Right cardiac atrium (tissue), 5 donors: Measurements from ENCODE around the gene RELL1. TPM values are rescaled to one million over a fixed set of nuclear protein-coding genes. Genes with fewer than 3 reads are reported as not detected.

Source experiments
- ATAC-seq, 2 donors: fragments of 200-7000 bp; cut with Tn5 transposase; one replicate each; pipeline versions ENCODE4 v1.8.0 to v1.9.1; 2020; ENCODE audit warnings: moderate library complexity in 2 of 2, mild to moderate bottlenecking in 1 of 2
- DNase-seq, 3 donors: peaks; one replicate each; pipeline ENCODE4 v3.0.0-alpha.2; 2020
- H3K27ac ChIP-seq: one replicate; pipeline ENCODE4 v1.5.1; 2013; ENCODE audit warnings: mild to moderate bottlenecking, low read length, control low read depth, moderate library complexity
- H3K27me3 ChIP-seq: one replicate; pipeline ENCODE4 v1.6.1; 2013; ENCODE audit not compliant: control insufficient read depth, insufficient read depth
- H3K4me1 ChIP-seq: one replicate; pipeline ENCODE4 v1.6.1; 2013; ENCODE audit warnings: low read length; ENCODE audit not compliant: control insufficient read depth, insufficient read depth
- H3K4me3 ChIP-seq: one replicate; pipeline ENCODE4 v1.5.1; 2013; ENCODE audit warnings: low read length, control low read depth
- H3K9me3 ChIP-seq: one replicate; pipeline ENCODE4 v1.6.1; 2013; ENCODE audit warnings: low read length; ENCODE audit not compliant: control insufficient read depth
- WGBS: extraction: QIAGEN DNeasy Blood & Tissue Kit; methylation state at CpG from one replicate; pipeline ENCODE4 v1.1.7; 2013; 5-methylcytosine and 5-hydroxymethylcytosine counted together
- intact Hi-C, 4 donors: fragments of 100-400 bp; cut with DNase I; formaldehyde crosslinking; loops; one replicate each; pipeline versions ENCODE4 v1.11.0 to v1.14.0; 2022 to 2023
- polyA plus RNA-seq: library from polyadenylated mRNA; stranded (reverse); fragments of 200-250 nt; gene quantifications from one replicate; pipeline ENCODE4 v1.2.3, GENCODE V29; 2013
- total RNA-seq, 4 donors: library from RNA; stranded (reverse); fragmentation: NEBNext Ultra II Directional; extraction: Animal tissue kit (Norgen Biotek cat#: 25700); gene quantifications; one replicate each; pipeline ENCODE4 v1.2.1, GENCODE V29; 2021
- donor health status: healthy with polysubstance abuse.
- donor health status: DM: no; HTN: yes; CAD: no.
- donor health status: DM: no; HTN: no; CAD: no.
- donor health status: DM: no; HTN: yes; CAD: no; lungs with severe emphysema.
- donor health status: DM: yes; HTN: yes; CAD: no.

RELL1 gene
- total and polyA plus RNA-seq, 5 donors: 2.1 to 31.1 (median 19.3) TPM

- no peaks in the 10 kb centered on the region for H3K9me3 ChIP-seq
- DNase-seq (peak in 2 of 3 donors; percentile 20 to 37), ATAC-seq (peak; percentile 33 to 75)
- no peak overlapping the region for H3K4me3 ChIP-seq
- intact Hi-C loops: no loop called here
- peak overlapping the region; percentile 80 for H3K27ac ChIP-seq
- peaks cover 27% of the 10 kb centered on the region for H3K4me1 ChIP-seq
- WGBS: 43% methylated on average over 10 of the region's 10 CpGs
- H3K27me3 ChIP-seq: no peaks in the 10 kb centered on the region
Observed at GRCh38 chr4:37665333-37666320, 20.5 kb downstream of the RELL1 start.

DNA sequence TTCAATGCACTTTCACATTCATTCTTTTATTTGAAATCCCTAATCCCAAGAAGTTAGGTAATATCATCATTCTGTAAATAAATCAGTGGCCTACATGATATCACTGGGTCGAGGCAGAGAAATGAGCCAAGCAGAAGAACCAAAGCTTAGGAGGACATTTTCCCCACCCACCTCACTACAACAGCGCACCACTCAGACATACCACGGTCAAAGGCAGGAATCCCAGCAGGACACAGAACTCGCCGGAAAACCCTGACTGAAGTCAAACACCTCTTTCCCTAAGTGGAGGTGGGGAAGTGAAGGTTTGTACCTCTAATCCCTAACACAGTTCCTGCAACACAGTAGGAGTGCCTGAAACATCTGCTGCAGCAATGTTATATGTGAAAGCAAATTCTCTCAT lies 21.5 kb downstream of the RELL1 start:
- intact Hi-C loops: no loop called here
- Histone ChIP-seq H3K27me3 (no peaks in the 10 kb centered on the region), H3K4me1 (peaks cover 28% of the 10 kb centered on the region), H3K4me3 (no peak overlapping the region), H3K27ac (peak overlapping the region; percentile 61), H3K9me3 (no peaks in the 10 kb centered on the region)
- ATAC-seq: peak in 1 of 2 donors; percentile 27
- 40% methylated on average over 5 of the region's 5 CpGs for WGBS
- DNase-seq: no peak

DNA sequence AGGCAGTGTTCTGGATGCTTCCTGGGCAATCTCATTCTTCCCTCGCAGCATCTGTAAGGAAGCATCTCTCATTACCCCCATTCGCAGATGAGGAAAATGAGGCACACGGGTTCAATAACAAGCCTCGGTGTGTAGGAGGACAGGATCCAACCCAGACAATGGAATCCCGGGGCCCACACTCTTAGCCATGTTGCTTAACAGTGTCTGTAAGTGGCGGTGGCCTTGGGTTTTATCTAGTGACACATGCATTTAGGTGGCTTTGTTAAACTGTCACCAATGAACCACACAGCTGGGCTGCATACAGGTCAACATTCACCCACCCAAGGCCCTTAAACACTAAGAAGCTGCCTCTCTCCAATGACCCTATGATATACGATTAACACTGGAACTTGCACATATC lies 22.6 kb downstream of the RELL1 start:
- Histone ChIP-seq H3K9me3 (no peaks in the 10 kb centered on the region), H3K27me3 (no peaks in the 10 kb centered on the region), H3K4me1 (peaks cover 32% of the 10 kb centered on the region), H3K4me3 (no peak overlapping the region), H3K27ac (peak overlapping the region; percentile 67)
- WGBS: 69% methylated on average over 7 of the region's 7 CpGs
- DNase-seq (no peak), ATAC-seq (no peak)
- intact Hi-C loops: no loop called here

- DNase-seq: peak; percentile 63 to 80 (median 74)
- WGBS: 18% methylated on average over 5 of the region's 5 CpGs
Observed at GRCh38 chr4:37662861-37663390, 23.2 kb downstream of the RELL1 start.

DNA sequence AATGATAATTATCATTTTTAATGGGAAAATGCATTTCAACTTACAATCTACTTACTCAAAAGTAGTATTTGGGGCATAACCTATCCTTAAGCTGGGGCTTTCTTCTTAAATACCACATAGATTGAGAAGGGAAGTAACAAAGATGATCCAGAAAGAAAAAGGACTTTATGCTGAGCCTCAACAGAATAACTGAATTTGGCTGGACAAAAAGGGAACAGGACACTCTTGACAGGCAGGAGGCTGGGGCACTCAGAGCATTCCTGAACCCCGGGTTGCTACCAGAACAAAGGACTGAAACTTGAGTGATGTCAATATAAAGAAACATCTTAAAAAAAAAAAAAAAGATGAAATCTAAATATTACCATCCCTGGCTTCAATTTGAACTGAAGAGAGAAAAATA lies 23.9 kb downstream of the RELL1 start:
- ATAC-seq: no peak

More at GRCh38 chr4:37662861-37663390, 23.2 kb downstream of the RELL1 start:
- Histone ChIP-seq H3K9me3 (no peaks in the 10 kb centered on the region), H3K27ac (peak overlapping the region; percentile 60), H3K27me3 (no peaks in the 10 kb centered on the region), H3K4me3 (peak overlapping the region; percentile 12), H3K4me1 (peaks cover 32% of the 10 kb centered on the region)
- intact Hi-C loops: no loop called here
- peak; percentile 57 to 65 for ATAC-seq

GRCh38 chr4:37661772-37662171 lies 24.4 kb downstream of the RELL1 start:
- no peak for DNase-seq
- WGBS: 56% methylated on average over 3 of the region's 3 CpGs
- Histone ChIP-seq H3K27me3 (no peaks in the 10 kb centered on the region), H3K27ac (no peak overlapping the region), H3K4me1 (peaks cover 32% of the 10 kb centered on the region), H3K9me3 (no peaks in the 10 kb centered on the region), H3K4me3 (no peak overlapping the region)
- ATAC-seq: no peak
- intact Hi-C loops: no loop called here

More for the DNA sequence above, 23.9 kb downstream of the RELL1 start:
- no peaks in the 10 kb centered on the region for H3K27me3 ChIP-seq
- no peaks in the 10 kb centered on the region for H3K9me3 ChIP-seq
- peaks cover 32% of the 10 kb centered on the region for H3K4me1 ChIP-seq
- H3K27ac ChIP-seq: no peak overlapping the region
- WGBS: 17% methylated on average over 1 of the region's 1 CpG
- intact Hi-C loops: no loop called here
- no peak for DNase-seq
- no peak overlapping the region for H3K4me3 ChIP-seq

GRCh38 chr4:37659696-37660095 lies 26.5 kb downstream of the RELL1 start:
- H3K27ac ChIP-seq: no peak overlapping the region
- no peaks in the 10 kb centered on the region for H3K9me3 ChIP-seq
- no peaks in the 10 kb centered on the region for H3K27me3 ChIP-seq
- peaks cover 19% of the 10 kb centered on the region for H3K4me1 ChIP-seq
- peak in 1 of 2 donors; percentile 45 for ATAC-seq
- 78% methylated on average over 3 of the region's 3 CpGs for WGBS
- no peak for DNase-seq
- no peak overlapping the region for H3K4me3 ChIP-seq
- intact Hi-C loops: no loop called here

- ATAC-seq (no peak), DNase-seq (no peak)
- intact Hi-C loops: no loop called here
- Histone ChIP-seq H3K27ac (no peak overlapping the region), H3K9me3 (no peaks in the 10 kb centered on the region), H3K4me1 (peaks cover 5% of the 10 kb centered on the region), H3K27me3 (no peaks in the 10 kb centered on the region), H3K4me3 (no peak overlapping the region)
- WGBS: 93% methylated on average over 4 of the region's 4 CpGs
Observed at GRCh38 chr4:37656649-37657048, 29.5 kb downstream of the RELL1 start.

GRCh38 chr4:37653601-37654000 lies 32.6 kb downstream of the RELL1 start:
- H3K27me3 ChIP-seq: no peaks in the 10 kb centered on the region
- no peak overlapping the region for H3K4me3 ChIP-seq
- intact Hi-C loops: no loop called here
- no peak overlapping the region for H3K27ac ChIP-seq
- ATAC-seq: no peak
- peaks cover 3% of the 10 kb centered on the region for H3K4me1 ChIP-seq
- no peaks in the 10 kb centered on the region for H3K9me3 ChIP-seq
- no peak for DNase-seq
- 87% methylated on average over 1 of the region's 1 CpG for WGBS

GRCh38 chr4:37652747-37653527 lies 33.2 kb downstream of the RELL1 start:
- H3K4me3 ChIP-seq: no peak overlapping the region
- no peak overlapping the region for H3K27ac ChIP-seq
- peaks cover 8% of the 10 kb centered on the region for H3K4me1 ChIP-seq
- no peaks in the 10 kb centered on the region for H3K27me3 ChIP-seq
- H3K9me3 ChIP-seq: no peaks in the 10 kb centered on the region
- intact Hi-C loops: no loop called here
- DNase-seq: no peak
- WGBS: 93% methylated on average over 4 of the region's 4 CpGs
- no peak for ATAC-seq
